CD4-positive, alpha-beta T cell treated with Interleukin-6 at 100 ng/mL for 8 hours (primary cell): ENCODE measurements around the gene TULP4.

Experiments
- DNase-seq: peaks from one replicate; pipeline ENCODE4 v3.0.0-alpha.2; 2020; ENCODE audit warnings: mixed read lengths, low spot score

TULP4 gene

GRCh38 chr6:158312165-158312564, at the start of gene TULP4:
Gene TULP4, plus strand, starts transcription at chr6:158312465. Its CDS starts 1,552 bp downstream, at chr6:158314017.
- no peak for DNase-seq

GRCh38 chr6:158262755-158263154, 49.5 kb upstream of the TULP4 start:
- DNase-seq: no peak

GRCh38 chr6:158264180-158264579, 48.1 kb upstream of the TULP4 start:
- no peak for DNase-seq

- DNase-seq: no peak
Observed at GRCh38 chr6:158266131-158266530, 46.1 kb upstream of the TULP4 start.

- DNase-seq: no peak
Observed at GRCh38 chr6:158268361-158269147, 43.7 kb upstream of the TULP4 start.

GRCh38 chr6:158269657-158270056, 42.6 kb upstream of the TULP4 start:
- DNase-seq: no peak

GRCh38 chr6:158270389-158271127, 41.7 kb upstream of the TULP4 start:
- no peak for DNase-seq

GRCh38 chr6:158272324-158272723, 39.9 kb upstream of the TULP4 start:
- no peak for DNase-seq

GRCh38 chr6:158278004-158278403, 34.3 kb upstream of the TULP4 start:
- no peak for DNase-seq

GRCh38 chr6:158279615-158280014, 32.6 kb upstream of the TULP4 start:
- no peak for DNase-seq

- peak; percentile 26 for DNase-seq
Observed at GRCh38 chr6:158283304-158283980, 28.8 kb upstream of the TULP4 start.

- peak; percentile 11 for DNase-seq
Observed at GRCh38 chr6:158284007-158284875, 28.0 kb upstream of the TULP4 start.

- DNase-seq: no peak
Observed at GRCh38 chr6:158284876-158285655, 27.2 kb upstream of the TULP4 start.

- no peak for DNase-seq
Observed at GRCh38 chr6:158285656-158286021, 26.6 kb upstream of the TULP4 start.

GRCh38 chr6:158286413-158286812, 25.9 kb upstream of the TULP4 start:
- no peak for DNase-seq

- no peak for DNase-seq
Observed at GRCh38 chr6:158287047-158287446, 25.2 kb upstream of the TULP4 start.

GRCh38 chr6:158290040-158290439, 22.2 kb upstream of the TULP4 start:
- DNase-seq: peak; percentile 24

GRCh38 chr6:158290659-158291058, 21.6 kb upstream of the TULP4 start:
- DNase-seq: peak; percentile 69

- no peak for DNase-seq
Observed at GRCh38 chr6:158292016-158292415, 20.2 kb upstream of the TULP4 start.

GRCh38 chr6:158293122-158293521, 19.1 kb upstream of the TULP4 start:
- no peak for DNase-seq
